ENCODE results near the gene MRPL16.

DNA sequence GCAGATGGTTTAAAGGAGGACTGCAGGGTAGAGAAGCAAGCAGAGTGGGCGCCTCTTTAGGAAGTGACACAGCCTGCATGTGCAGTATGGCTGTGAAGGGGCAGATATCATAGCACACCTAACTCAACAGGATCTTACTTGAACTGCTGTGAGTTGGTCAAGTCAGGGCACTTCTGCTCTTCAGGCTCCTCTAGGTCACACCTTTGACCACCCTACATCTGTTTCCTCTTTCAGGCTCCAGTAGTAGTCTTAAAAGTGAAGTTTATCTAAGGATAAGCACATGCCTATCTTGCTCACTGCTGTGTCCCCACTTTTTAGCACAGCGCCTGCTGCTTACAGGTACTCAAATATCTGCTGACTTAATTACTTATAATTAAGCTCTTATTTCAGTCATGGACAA is 6.5 kb downstream of the MRPL16 start:
- TF ChIP-seq, protein P1, sequence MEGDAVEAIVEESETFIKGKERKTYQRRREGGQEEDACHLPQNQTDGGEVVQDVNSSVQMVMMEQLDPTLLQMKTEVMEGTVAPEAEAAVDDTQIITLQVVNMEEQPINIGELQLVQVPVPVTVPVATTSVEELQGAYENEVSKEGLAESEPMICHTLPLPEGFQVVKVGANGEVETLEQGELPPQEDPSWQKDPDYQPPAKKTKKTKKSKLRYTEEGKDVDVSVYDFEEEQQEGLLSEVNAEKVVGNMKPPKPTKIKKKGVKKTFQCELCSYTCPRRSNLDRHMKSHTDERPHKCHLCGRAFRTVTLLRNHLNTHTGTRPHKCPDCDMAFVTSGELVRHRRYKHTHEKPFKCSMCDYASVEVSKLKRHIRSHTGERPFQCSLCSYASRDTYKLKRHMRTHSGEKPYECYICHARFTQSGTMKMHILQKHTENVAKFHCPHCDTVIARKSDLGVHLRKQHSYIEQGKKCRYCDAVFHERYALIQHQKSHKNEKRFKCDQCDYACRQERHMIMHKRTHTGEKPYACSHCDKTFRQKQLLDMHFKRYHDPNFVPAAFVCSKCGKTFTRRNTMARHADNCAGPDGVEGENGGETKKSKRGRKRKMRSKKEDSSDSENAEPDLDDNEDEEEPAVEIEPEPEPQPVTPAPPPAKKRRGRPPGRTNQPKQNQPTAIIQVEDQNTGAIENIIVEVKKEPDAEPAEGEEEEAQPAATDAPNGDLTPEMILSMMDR (IDR thresholded peaks at IDR 0.05), result no peak
- TF ChIP-seq EP300 (IDR thresholded peaks at IDR 0.05), result no peak
